ENCODE results near the gene CCDC51. TPM values are rescaled to one million over a fixed set of nuclear protein-coding genes. Genes with fewer than 3 reads are reported as not detected.

CCDC51 gene
- total and polyA plus RNA-seq, 2 donors (not counting 3 experiments of a cell fraction or from before 2014, with no cell fraction given): 11.2 to 11.3 TPM

DNA sequence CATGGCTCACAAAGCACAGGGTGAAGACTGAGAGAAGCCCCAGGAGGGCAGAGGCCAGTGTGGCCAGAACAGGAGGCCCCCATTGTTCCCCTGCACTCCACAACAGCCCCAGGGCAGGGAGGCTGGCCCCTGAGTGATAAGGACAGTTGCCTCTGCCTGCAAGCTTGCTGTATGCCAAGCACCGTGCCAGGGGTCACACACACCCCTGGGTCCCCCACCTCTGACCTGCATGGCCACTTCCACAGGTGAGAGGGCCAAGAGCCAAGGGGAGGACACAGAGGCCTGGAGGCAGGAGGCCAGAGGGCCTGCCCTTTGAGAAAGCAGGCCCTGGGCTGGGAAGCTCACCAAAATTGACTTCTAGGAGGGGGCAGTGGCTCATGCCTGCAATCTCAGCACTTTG, 30.4 kb upstream of the CCDC51 start:
- Histone ChIP-seq H3K79me2 (ENCODE audit: control insufficient read depth, insufficient read depth, low read length) (peaks cover 59% of the 10 kb centered on the region), H3K4me3 (replicated peaks in 1 of 3; ENCODE audit: insufficient read depth in 1 of 3, low read depth in 1 of 3, low read length in 3 of 3) (no peak overlapping the region), H3K4me2 (ENCODE audit: insufficient read depth, low read length) (no peak overlapping the region), H3K27me3 (ENCODE audit: control insufficient read depth in 2 of 2, insufficient read depth in 2 of 2, low read length in 2 of 2) (no peaks in the 10 kb centered on the region), H4K20me1 (replicated peaks; ENCODE audit: control insufficient read depth, extremely low read depth, insufficient read depth, low read length) (no peaks in the 10 kb centered on the region), H3K9me1 (replicated peaks; ENCODE audit: control insufficient read depth, extremely low read depth, insufficient read depth, low read length) (no peaks in the 10 kb centered on the region), H2AFZ (ENCODE audit: low read depth, low read length) (no peak overlapping the region), H3K9ac (replicated peaks; ENCODE audit: extremely low read depth, insufficient read depth, low read length) (no peak overlapping the region), H3K27ac (ENCODE audit: insufficient read depth, low read depth, low read length) (no peak overlapping the region), H3K4me1 (ENCODE audit: control insufficient read depth, extremely low read depth, insufficient read depth, low read length) (peaks cover 29% of the 10 kb centered on the region), H3K9me3 (replicated peaks; ENCODE audit: control insufficient read depth, insufficient read depth, low read length) (no peaks in the 10 kb centered on the region), H3K36me3 (ENCODE audit: control insufficient read depth in 2 of 2, extremely low read depth in 1 of 2, insufficient read depth in 2 of 2, low read length in 2 of 2) (peaks cover 0 to 34% of the 10 kb centered on the region in 2 experiments)
- TF ChIP-seq FOS (IDR thresholded peaks at IDR 0.05; ENCODE audit: borderline replicate concordance, insufficient read depth, low read length) (no peak), POLR2AphosphoS5 (IDR thresholded peaks at IDR 0.05; ENCODE audit: insufficient read depth, low read depth, low read length) (no peak), EZH2 (IDR thresholded peaks at IDR 0.05; ENCODE audit: borderline replicate concordance, low read depth, low read length, severe bottlenecking) (no peak), POLR2A (IDR thresholded peaks at IDR 0.05; ENCODE audit: low read depth, low read length) (no peak), JUN (IDR thresholded peaks at IDR 0.05; ENCODE audit: borderline replicate concordance, insufficient read depth, insufficient read length, low read depth) (no peak), GATA2 (IDR thresholded peaks at IDR 0.05; ENCODE audit: insufficient read depth, insufficient read length, low read depth, low read length) (no peak), MYC (IDR thresholded peaks at IDR 0.05; ENCODE audit: low read depth, low read length) (no peak)
- TF ChIP-seq, protein P1, sequence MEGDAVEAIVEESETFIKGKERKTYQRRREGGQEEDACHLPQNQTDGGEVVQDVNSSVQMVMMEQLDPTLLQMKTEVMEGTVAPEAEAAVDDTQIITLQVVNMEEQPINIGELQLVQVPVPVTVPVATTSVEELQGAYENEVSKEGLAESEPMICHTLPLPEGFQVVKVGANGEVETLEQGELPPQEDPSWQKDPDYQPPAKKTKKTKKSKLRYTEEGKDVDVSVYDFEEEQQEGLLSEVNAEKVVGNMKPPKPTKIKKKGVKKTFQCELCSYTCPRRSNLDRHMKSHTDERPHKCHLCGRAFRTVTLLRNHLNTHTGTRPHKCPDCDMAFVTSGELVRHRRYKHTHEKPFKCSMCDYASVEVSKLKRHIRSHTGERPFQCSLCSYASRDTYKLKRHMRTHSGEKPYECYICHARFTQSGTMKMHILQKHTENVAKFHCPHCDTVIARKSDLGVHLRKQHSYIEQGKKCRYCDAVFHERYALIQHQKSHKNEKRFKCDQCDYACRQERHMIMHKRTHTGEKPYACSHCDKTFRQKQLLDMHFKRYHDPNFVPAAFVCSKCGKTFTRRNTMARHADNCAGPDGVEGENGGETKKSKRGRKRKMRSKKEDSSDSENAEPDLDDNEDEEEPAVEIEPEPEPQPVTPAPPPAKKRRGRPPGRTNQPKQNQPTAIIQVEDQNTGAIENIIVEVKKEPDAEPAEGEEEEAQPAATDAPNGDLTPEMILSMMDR (IDR thresholded peaks at IDR 0.05; ENCODE audit: extremely low read depth in 1 of 2, insufficient read depth in 1 of 2, low read depth in 1 of 2, low read length in 2 of 2): no peak
- TF ChIP-seq, protein P2, sequence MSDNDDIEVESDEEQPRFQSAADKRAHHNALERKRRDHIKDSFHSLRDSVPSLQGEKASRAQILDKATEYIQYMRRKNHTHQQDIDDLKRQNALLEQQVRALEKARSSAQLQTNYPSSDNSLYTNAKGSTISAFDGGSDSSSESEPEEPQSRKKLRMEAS (IDR thresholded peaks at IDR 0.05; ENCODE audit: insufficient read depth, insufficient read length): no peak
- no TSS peak for BruUV-seq (replicated peaks)
- no peak for DNase-seq (ENCODE audit: low read depth, low spot score)
- intact Hi-C loops (cut with micrococcal nuclease): no loop called here
- CTCF ChIA-PET: interaction anchor here (0.9 to 3.9 kb wide), 2 partner anchors 34 to 88 kb away, joined by 3 to 23 read pairs; no protein-coding TSS in a partner anchor
- POLR2A ChIA-PET: interaction anchor here (0.6 kb wide), 1 partner anchor 802 kb away, joined by 5 read pairs; no protein-coding TSS in a partner anchor
- dilution Hi-C loops (cut with MboI; ENCODE audit: extremely low pct_ligation_motif_present, low sequenced_read_pairs): no loop called here
- no peak for FAIRE-seq
